ENCODE results near the gene GNAQ. TPM values are rescaled to one million over a fixed set of nuclear protein-coding genes. Genes with fewer than 3 reads are reported as not detected.
A peak's percentile ranks its signal among the peaks of the same experiment; 100 is the strongest.

Gene GNAQ
- total RNA-seq, 2 experiments from 2014 or later = 22.8 to 24.7 TPM

- H3K36me3 Mint-ChIP-seq (ENCODE audit: low read depth) = peaks cover 5% of the 10 kb centered on the region
- intact Hi-C loops (cut with DNase I, micrococcal nuclease) = no loop called here
- no peaks in the 10 kb centered on the region for H3K27me3 Mint-ChIP-seq
- no peak overlapping the region for H3K27ac Mint-ChIP-seq
- H3K9me3 Mint-ChIP-seq (ENCODE audit: low read depth) = no peaks in the 10 kb centered on the region
- ChIA-PET CTCF (interaction anchor here (2.3 kb wide), 1 partner anchor 445 kb away, joined by 8 read pairs; no protein-coding TSS in a partner anchor), POLR2A (no interaction called here)
- DNase-seq (no peak), ATAC-seq (no peak)
- peaks cover 32% of the 10 kb centered on the region for H3K4me1 Mint-ChIP-seq
- H3K4me3 Mint-ChIP-seq = no peak overlapping the region
Observed at GRCh38 chr9:77901771-77902170, 129.8 kb downstream of the GNAQ start.

DNA sequence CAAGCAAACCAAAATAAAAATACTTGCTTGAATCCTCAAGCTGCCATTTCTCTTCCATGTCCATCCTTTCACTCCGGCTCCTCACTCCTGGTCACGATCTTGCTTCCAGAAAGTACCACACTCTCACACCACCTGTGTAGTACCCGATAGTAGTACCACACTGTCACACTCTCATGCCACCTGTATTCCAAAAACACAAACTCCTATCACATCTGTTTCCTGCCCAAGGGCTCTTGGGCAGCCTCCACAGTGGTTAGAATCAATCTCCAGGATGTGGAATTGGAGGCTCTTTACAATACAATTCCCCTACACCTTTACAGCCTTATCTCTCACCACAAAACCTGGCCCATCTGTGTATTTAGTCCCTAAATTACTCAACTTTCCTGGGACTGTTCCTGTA is 130.6 kb downstream of the GNAQ start:
- H3K27ac Mint-ChIP-seq = no peak overlapping the region
- ATAC-seq = no peak
- ChIA-PET CTCF (no interaction called here), POLR2A (no interaction called here)
- intact Hi-C loops (cut with DNase I, micrococcal nuclease) = no loop called here
- no peaks in the 10 kb centered on the region for H3K9me3 Mint-ChIP-seq (ENCODE audit: low read depth)
- peaks cover 32% of the 10 kb centered on the region for H3K4me1 Mint-ChIP-seq
- H3K36me3 Mint-ChIP-seq (ENCODE audit: low read depth) = peaks cover 5% of the 10 kb centered on the region
- H3K27me3 Mint-ChIP-seq = no peaks in the 10 kb centered on the region
- no peak for DNase-seq
- H3K4me3 Mint-ChIP-seq = no peak overlapping the region

- intact Hi-C loops (cut with DNase I, micrococcal nuclease) = loop anchor here in 1 of 2 experiments (5.0 kb wide), 1 partner anchor 132 kb away; the partner anchor contains the start of gene GNAQ
- Mint-ChIP-seq H3K27ac (no peak overlapping the region), H3K36me3 (ENCODE audit: low read depth) (peaks cover 5% of the 10 kb centered on the region), H3K4me3 (no peak overlapping the region), H3K27me3 (no peaks in the 10 kb centered on the region), H3K4me1 (peaks cover 32% of the 10 kb centered on the region), H3K9me3 (ENCODE audit: low read depth) (no peaks in the 10 kb centered on the region)
- CTCF ChIA-PET = interaction anchor here (0.5 to 0.9 kb wide), 3 partner anchors 56 to 146 kb away, joined by 3 to 5 read pairs (median 3); no protein-coding TSS in a partner anchor
- no peak for DNase-seq
- POLR2A ChIA-PET = no interaction called here
- ATAC-seq = peak; percentile 83
Observed at GRCh38 chr9:77899679-77900354, 131.8 kb downstream of the GNAQ start.

- CTCF ChIA-PET = interaction anchor here (0.6 kb wide), 1 partner anchor 55 kb away, joined by 3 read pairs; no protein-coding TSS in a partner anchor
- intact Hi-C loops (cut with DNase I, micrococcal nuclease) = loop anchor here in 1 of 2 experiments (5.0 kb wide), 1 partner anchor 133 kb away; the partner anchor contains the start of gene GNAQ
- no peaks in the 10 kb centered on the region for H3K9me3 Mint-ChIP-seq (ENCODE audit: low read depth)
- H3K27ac Mint-ChIP-seq = no peak overlapping the region
- DNase-seq (no peak), ATAC-seq (no peak)
- peaks cover 5% of the 10 kb centered on the region for H3K36me3 Mint-ChIP-seq (ENCODE audit: low read depth)
- POLR2A ChIA-PET = no interaction called here
- peaks cover 32% of the 10 kb centered on the region for H3K4me1 Mint-ChIP-seq
- H3K27me3 Mint-ChIP-seq = no peaks in the 10 kb centered on the region
- no peak overlapping the region for H3K4me3 Mint-ChIP-seq
Observed at GRCh38 chr9:77898864-77899263, 132.7 kb downstream of the GNAQ start.

DNA sequence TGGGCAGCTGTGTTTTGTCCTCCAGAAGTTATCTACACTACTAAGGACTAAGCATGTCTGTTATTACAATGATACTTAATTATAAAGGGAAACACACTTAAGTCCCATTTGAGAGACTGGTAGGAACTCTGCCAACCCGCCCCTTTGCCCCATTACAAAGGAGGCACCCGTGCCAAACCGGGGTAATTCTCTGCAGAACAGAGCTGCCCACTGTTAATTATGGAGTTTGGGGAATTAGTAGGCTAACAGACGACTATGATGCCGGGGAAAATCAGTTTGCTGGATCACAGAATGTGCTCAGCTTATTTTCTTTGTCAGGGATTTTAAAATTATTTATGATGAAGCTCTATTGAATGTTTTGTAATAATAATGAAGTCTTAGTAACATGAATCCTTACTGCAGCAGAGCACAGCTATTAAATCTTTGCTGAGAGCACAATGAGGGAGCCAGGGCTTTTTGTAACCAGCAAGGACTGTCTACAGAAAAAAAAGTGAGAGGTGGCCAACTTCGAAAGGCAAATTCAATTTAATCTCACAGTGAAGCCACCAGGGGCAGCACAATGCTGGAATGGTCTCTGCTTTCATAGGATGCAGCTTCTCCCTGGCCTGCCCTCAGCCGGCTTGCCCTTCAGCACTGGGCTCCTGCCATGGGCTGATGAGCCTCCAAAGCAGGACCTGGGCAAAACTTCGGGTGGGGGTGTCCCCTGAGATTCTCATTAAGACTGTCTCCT is 134.5 kb downstream of the GNAQ start:
- no peak for ATAC-seq

DNA sequence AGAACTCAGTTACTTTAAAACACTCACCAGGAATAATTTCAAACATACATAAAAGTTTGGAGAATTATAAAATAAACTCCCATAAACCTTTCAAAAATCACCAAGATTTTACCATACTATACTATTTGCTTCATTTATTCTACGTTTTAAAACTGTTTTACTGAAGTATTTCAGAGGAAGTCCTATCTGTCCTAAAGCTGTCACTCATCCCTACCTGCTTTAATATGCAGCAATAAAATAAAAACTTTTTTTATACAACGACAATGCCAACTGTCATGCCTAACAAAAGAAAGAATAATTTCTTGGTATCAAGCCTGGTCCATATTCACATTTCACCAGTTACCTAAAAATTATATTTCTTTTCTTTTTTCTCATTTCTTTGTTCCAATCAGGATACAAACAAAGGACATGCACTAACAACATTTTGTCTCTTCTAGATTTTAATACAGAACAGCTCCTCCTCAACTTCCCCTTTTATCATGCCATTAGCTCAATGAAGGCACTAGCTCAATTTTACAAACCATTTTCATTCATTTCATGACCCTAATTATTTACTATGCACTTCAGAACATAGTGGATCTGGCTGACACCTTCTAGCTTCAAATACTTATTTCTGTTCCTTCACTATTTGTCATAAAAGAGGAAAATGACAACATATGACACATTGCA is 135.2 kb downstream of the GNAQ start:
- CTCF ChIA-PET = interaction anchor here (0.6 to 3.0 kb wide), 11 partner anchors 8 to 442 kb away, joined by 3 to 13 read pairs (median 3); no protein-coding TSS in a partner anchor

More for the DNA sequence above, 134.5 kb downstream of the GNAQ start:
- no peaks in the 10 kb centered on the region for H3K27me3 Mint-ChIP-seq
- no peak overlapping the region for H3K4me3 Mint-ChIP-seq
- ChIA-PET POLR2A (no interaction called here), CTCF (interaction anchor here (0.6 to 3.0 kb wide), 8 partner anchors 8 to 138 kb away, joined by 3 to 13 read pairs (median 3); no protein-coding TSS in a partner anchor)
- no peak overlapping the region for H3K27ac Mint-ChIP-seq
- DNase-seq = no peak
- intact Hi-C loops (cut with DNase I, micrococcal nuclease) = loop anchor here in 1 of 2 experiments (5.0 kb wide), 1 partner anchor 135 kb away; the partner anchor contains the start of gene GNAQ
- H3K36me3 Mint-ChIP-seq (ENCODE audit: low read depth) = peaks cover 5% of the 10 kb centered on the region
- H3K4me1 Mint-ChIP-seq = peaks cover 36% of the 10 kb centered on the region
- H3K9me3 Mint-ChIP-seq (ENCODE audit: low read depth) = no peaks in the 10 kb centered on the region

GRCh38 chr9:77893706-77894105 is 137.9 kb downstream of the GNAQ start:
- H3K9me3 Mint-ChIP-seq (ENCODE audit: low read depth) = no peaks in the 10 kb centered on the region
- CTCF ChIA-PET = interaction anchor here (0.7 to 2.3 kb wide), 4 partner anchors 11 to 142 kb away, joined by 3 to 5 read pairs (median 4); no protein-coding TSS in a partner anchor
- intact Hi-C loops (cut with DNase I, micrococcal nuclease) = no loop called here

More for the DNA sequence above, 135.2 kb downstream of the GNAQ start:
- peaks cover 5% of the 10 kb centered on the region for H3K36me3 Mint-ChIP-seq (ENCODE audit: low read depth)
- H3K9me3 Mint-ChIP-seq (ENCODE audit: low read depth) = no peaks in the 10 kb centered on the region
- DNase-seq = no peak
- H3K27me3 Mint-ChIP-seq = no peaks in the 10 kb centered on the region
- no peak for ATAC-seq
- H3K27ac Mint-ChIP-seq = no peak overlapping the region
- POLR2A ChIA-PET = no interaction called here
- intact Hi-C loops (cut with DNase I, micrococcal nuclease) = loop anchor here in 1 of 2 experiments (5.0 kb wide), 1 partner anchor 136 kb away; the partner anchor contains the start of gene GNAQ
- H3K4me3 Mint-ChIP-seq = no peak overlapping the region
- peaks cover 38% of the 10 kb centered on the region for H3K4me1 Mint-ChIP-seq

DNA sequence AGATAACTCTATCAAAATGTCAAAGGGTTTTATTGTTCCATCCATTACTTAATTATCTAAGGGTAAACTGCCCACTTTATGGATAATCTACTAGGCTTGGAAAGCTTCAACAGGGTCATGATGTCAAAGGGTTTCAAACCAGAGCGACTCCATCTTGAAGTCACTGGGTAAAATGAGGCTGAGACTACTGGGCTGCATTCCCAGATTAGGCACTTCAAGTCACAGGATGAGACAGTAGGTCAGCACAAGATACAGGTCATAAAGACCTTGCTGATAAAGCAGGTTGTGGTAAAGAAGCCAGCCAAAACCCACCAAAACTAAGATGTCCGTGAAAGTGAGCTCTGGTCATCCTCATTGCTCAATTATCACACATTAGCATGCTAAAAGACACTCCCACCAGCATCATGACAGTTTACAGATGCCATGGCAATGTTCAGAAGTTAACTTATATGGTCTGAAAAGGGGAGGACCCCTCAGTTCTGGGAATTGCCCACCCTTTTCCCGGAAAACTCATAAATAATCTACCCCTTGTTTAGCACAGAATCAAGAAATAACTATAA is 138.6 kb downstream of the GNAQ start:
- ChIA-PET POLR2A (no interaction called here), CTCF (interaction anchor here (1.0 to 2.3 kb wide), 5 partner anchors 10 to 142 kb away, joined by 3 to 6 read pairs (median 4); no protein-coding TSS in a partner anchor)
- Mint-ChIP-seq H3K9me3 (ENCODE audit: low read depth) (no peaks in the 10 kb centered on the region), H3K4me1 (peaks cover 20% of the 10 kb centered on the region), H3K27me3 (no peaks in the 10 kb centered on the region), H3K4me3 (no peak overlapping the region), H3K27ac (no peak overlapping the region), H3K36me3 (ENCODE audit: low read depth) (peaks cover 6% of the 10 kb centered on the region)
- intact Hi-C loops (cut with DNase I, micrococcal nuclease) = no loop called here
- ATAC-seq (no peak), DNase-seq (no peak)

More at GRCh38 chr9:77893706-77894105, 137.9 kb downstream of the GNAQ start:
- Mint-ChIP-seq H3K27ac (no peak overlapping the region), H3K4me1 (peaks cover 21% of the 10 kb centered on the region), H3K27me3 (no peaks in the 10 kb centered on the region), H3K4me3 (no peak overlapping the region), H3K36me3 (ENCODE audit: low read depth) (peaks cover 6% of the 10 kb centered on the region)
- ATAC-seq (no peak), DNase-seq (no peak)
- POLR2A ChIA-PET = no interaction called here

- Mint-ChIP-seq H3K27me3 (no peaks in the 10 kb centered on the region), H3K9me3 (ENCODE audit: low read depth) (no peaks in the 10 kb centered on the region), H3K4me3 (no peak overlapping the region), H3K4me1 (peaks cover 15% of the 10 kb centered on the region), H3K27ac (peak overlapping the region; percentile 14), H3K36me3 (ENCODE audit: low read depth) (peaks cover 6% of the 10 kb centered on the region)
- intact Hi-C loops (cut with DNase I, micrococcal nuclease) = no loop called here
- ChIA-PET POLR2A (no interaction called here), CTCF (interaction anchor here (0.6 to 2.3 kb wide), 5 partner anchors 10 to 565 kb away, joined by 3 to 6 read pairs (median 3); no protein-coding TSS in a partner anchor)
- DNase-seq (peak; percentile 22), ATAC-seq (peak; percentile 65)
Observed at GRCh38 chr9:77892171-77892570, 139.4 kb downstream of the GNAQ start.

DNA sequence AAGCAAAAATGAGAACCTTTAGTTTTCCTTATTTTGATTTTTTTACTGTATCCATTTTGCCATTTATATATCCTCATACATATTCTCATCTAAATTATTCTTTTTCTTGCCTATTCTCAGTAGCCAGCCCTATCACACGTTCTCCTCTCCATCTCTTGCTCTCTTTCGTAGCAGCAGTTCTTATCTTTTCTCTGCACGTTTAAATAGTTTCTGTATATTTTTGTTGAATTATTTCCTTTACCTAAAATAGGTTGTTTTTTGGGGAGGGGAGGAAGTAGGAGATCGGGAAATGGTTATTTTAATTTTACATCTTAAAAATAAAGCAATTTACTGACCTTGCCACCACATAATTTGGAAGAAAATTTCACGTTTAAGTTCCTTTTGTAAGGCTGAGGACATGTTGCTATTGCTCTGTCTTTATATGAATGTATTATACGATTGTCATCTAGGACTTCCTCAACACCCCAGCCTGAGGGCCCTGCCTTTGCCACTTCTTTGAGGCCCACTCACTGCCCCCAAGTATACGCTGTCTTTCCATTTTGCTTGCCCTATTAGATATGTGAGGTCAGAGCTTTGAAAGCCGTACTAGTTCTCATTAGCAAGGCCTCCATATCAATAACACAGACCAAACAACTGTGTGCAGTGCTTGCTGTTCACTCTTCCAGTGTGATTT is 140.3 kb downstream of the GNAQ start:
- H3K27ac Mint-ChIP-seq = no peak overlapping the region
- no peaks in the 10 kb centered on the region for H3K27me3 Mint-ChIP-seq
- H3K9me3 Mint-ChIP-seq (ENCODE audit: low read depth) = no peaks in the 10 kb centered on the region
- intact Hi-C loops (cut with DNase I, micrococcal nuclease) = no loop called here
- POLR2A ChIA-PET = no interaction called here
- CTCF ChIA-PET = interaction anchor here (0.6 to 2.3 kb wide), 4 partner anchors 9 to 565 kb away, joined by 3 to 6 read pairs (median 4); no protein-coding TSS in a partner anchor
- H3K4me1 Mint-ChIP-seq = peaks cover 15% of the 10 kb centered on the region
- H3K4me3 Mint-ChIP-seq = no peak overlapping the region
- H3K36me3 Mint-ChIP-seq (ENCODE audit: low read depth) = peaks cover 6% of the 10 kb centered on the region
- no peak for DNase-seq
- ATAC-seq = no peak

All from activated CD4-positive, alpha-beta T cell treated with anti-CD3 and anti-CD28 coated beads for 36 hours (primary cell).